ENCODE data around the gene SPP2. TPM values are rescaled to one million over a fixed set of nuclear protein-coding genes. Genes with fewer than 3 reads are reported as not detected.

SPP2 gene
- total RNA-seq, 4 donors from 2014 or later = 0.60 TPM; not detected in 3

DNA sequence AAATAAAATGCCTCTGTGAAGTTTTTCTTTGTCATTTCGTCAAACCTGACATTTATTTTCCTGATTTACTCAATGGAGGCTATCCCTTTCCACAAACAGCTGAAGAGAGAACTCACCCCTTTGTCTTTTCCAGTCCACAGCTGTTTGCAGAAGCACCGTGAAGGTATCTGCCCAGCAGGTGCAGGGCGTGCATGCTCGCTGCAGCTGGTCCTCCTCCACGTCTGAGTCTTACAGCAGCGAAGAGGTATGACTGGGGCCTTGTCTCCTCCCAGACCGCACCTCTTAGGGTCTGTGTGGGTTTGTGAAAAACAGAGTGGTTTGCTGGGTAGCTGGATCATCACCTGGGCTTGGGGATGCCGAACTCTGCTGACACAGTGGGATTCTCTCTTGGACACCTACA, 9.7 kb downstream of the SPP2 start:
- Histone ChIP-seq H3K36me3 (no peaks in the 10 kb centered on the region), H3K27ac (no peak overlapping the region), H3K27me3 (no peaks in the 10 kb centered on the region), H3K4me1 (no peaks in the 10 kb centered on the region), H3K9me3 (no peaks in the 10 kb centered on the region), H3K4me3 (no peak overlapping the region)
- intact Hi-C loops (cut with DNase I; ENCODE audit: low total_unique reads) = no loop called here
- in situ Hi-C loops (cut with MboI; ENCODE audit: low sequenced_read_pairs in 4 of 4) = no loop called here
- no peak for DNase-seq
- TF ChIP-seq, protein P1, sequence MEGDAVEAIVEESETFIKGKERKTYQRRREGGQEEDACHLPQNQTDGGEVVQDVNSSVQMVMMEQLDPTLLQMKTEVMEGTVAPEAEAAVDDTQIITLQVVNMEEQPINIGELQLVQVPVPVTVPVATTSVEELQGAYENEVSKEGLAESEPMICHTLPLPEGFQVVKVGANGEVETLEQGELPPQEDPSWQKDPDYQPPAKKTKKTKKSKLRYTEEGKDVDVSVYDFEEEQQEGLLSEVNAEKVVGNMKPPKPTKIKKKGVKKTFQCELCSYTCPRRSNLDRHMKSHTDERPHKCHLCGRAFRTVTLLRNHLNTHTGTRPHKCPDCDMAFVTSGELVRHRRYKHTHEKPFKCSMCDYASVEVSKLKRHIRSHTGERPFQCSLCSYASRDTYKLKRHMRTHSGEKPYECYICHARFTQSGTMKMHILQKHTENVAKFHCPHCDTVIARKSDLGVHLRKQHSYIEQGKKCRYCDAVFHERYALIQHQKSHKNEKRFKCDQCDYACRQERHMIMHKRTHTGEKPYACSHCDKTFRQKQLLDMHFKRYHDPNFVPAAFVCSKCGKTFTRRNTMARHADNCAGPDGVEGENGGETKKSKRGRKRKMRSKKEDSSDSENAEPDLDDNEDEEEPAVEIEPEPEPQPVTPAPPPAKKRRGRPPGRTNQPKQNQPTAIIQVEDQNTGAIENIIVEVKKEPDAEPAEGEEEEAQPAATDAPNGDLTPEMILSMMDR (IDR thresholded peaks at IDR 0.05 in 4 of 5, conservative IDR thresholded peaks at IDR 0.05 in 1 of 5) = no peak
- TF ChIP-seq POLR2A (IDR thresholded peaks at IDR 0.05) = no peak
- ATAC-seq = no peak

DNA sequence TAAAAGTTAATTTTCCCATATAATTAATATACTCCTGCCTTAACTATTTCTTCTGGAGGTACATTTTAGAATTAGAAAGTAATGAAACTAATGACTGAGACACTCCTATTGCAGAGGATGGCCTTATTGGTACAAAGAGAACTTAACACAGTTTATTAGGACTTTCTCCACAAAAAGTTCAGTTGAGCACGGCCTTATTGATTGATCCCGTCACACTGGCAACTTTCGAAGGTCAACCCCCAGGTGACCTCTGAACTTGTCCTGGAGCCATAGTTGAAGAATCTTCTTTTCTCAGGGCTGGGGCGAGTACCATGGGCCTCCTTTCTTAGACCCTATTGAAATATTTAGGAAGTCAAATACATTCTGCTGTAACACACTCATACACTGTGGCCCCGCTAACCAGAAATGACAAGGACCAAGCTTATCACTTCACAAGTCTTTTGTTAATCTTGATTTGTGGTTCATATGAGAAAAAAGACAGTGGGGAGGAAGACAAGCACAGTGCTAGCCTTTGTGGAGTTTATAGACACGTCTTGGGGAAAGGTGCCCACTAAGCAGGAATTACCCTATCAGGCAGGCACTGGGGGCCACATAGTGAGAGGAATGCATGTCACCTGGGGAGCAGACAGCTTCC, 11.2 kb downstream of the SPP2 start:
- Histone ChIP-seq H3K27me3 (no peaks in the 10 kb centered on the region), H3K36me3 (no peaks in the 10 kb centered on the region), H3K4me3 (no peak overlapping the region), H3K27ac (no peak overlapping the region), H3K9me3 (no peaks in the 10 kb centered on the region), H3K4me1 (no peaks in the 10 kb centered on the region)
- intact Hi-C loops (cut with DNase I; ENCODE audit: low total_unique reads) = no loop called here
- ATAC-seq (no peak), DNase-seq (no peak)
- in situ Hi-C loops (cut with MboI; ENCODE audit: low sequenced_read_pairs in 4 of 4) = no loop called here
- no peak for TF ChIP-seq POLR2A (IDR thresholded peaks at IDR 0.05)
- TF ChIP-seq, protein P1 (IDR thresholded peaks at IDR 0.05 in 4 of 5, conservative IDR thresholded peaks at IDR 0.05 in 1 of 5) = no peak

DNA sequence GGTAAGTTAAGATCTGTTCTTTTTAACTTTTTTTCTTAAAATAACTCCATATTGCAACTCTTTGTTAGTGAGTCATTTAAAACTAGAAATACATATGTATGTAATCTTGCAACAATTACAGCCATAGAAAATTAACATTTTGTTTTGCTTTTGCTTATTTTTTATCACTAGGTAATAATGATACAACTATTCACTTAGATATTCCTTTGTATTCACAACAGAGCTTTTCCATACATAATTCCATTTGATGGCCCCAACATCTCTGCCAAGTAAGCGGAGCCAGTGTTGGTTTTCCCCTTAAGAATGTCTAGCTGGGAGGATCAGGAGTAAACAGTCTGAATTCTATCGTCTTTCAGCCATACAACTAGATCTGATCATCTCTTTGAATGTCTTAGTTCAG, 16.1 kb downstream of the SPP2 start:
- Histone ChIP-seq H3K36me3 (no peaks in the 10 kb centered on the region), H3K9me3 (no peaks in the 10 kb centered on the region), H3K27ac (no peak overlapping the region), H3K4me3 (no peak overlapping the region), H3K27me3 (no peaks in the 10 kb centered on the region), H3K4me1 (no peaks in the 10 kb centered on the region)
- ATAC-seq = no peak
- TF ChIP-seq POLR2A (IDR thresholded peaks at IDR 0.05) = no peak
- TF ChIP-seq, protein P1 (IDR thresholded peaks at IDR 0.05 in 4 of 5, conservative IDR thresholded peaks at IDR 0.05 in 1 of 5) = no peak
- in situ Hi-C loops (cut with MboI; ENCODE audit: low sequenced_read_pairs in 4 of 4) (no loop called here), intact Hi-C loops (cut with DNase I; ENCODE audit: low total_unique reads) (no loop called here)
- DNase-seq = no peak

DNA sequence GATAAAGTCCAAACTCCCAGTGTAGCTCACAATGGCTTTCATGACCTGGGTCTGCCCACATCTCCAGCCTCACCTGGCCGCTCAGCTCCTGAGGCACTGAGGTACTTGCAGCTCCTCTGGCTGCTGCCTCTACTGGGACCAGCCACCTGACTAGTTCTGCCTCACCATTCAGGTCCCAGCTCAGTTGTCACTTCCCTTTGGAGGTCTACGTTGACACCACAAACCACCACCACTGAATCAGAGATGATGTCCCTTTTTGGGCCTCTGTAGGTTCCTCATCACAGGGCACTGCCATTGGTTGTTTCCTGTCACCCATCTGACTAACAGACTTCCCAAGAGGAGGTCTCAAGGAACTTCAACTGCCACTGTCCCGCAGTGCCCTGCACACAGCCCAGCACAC, 21.2 kb downstream of the SPP2 start:
- DNase-seq (no peak), ATAC-seq (no peak)
- H3K36me3 ChIP-seq = no peaks in the 10 kb centered on the region
- no peak for TF ChIP-seq POLR2A (IDR thresholded peaks at IDR 0.05)
- TF ChIP-seq, protein P1 (IDR thresholded peaks at IDR 0.05 in 4 of 5, conservative IDR thresholded peaks at IDR 0.05 in 1 of 5) = no peak
- intact Hi-C loops (cut with DNase I; ENCODE audit: low total_unique reads) = no loop called here
- no peaks in the 10 kb centered on the region for H3K9me3 ChIP-seq
- no peaks in the 10 kb centered on the region for H3K27me3 ChIP-seq
- no peak overlapping the region for H3K4me3 ChIP-seq
- H3K27ac ChIP-seq = no peak overlapping the region
- H3K4me1 ChIP-seq = no peaks in the 10 kb centered on the region
- in situ Hi-C loops (cut with MboI; ENCODE audit: low sequenced_read_pairs in 4 of 4) = no loop called here

DNA sequence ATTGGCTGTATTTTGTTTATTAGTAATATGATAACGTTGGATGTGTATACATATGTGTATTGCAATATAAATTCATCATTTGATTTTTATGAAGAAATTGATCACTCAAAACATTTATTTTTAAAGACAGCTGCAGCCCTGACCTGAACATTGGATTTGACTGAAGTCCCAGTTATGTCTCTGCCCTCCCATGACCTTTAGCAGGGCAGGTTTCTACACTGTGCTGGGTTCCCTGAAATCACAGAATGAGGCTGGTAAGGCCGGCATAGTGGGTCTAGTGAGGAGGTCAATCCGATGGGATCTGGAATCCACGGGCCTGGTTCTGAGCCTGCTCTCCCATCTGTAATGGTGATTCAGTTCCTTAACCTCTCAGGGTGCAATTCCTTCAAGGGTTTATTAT, 22.0 kb downstream of the SPP2 start:
- ATAC-seq (no peak), DNase-seq (no peak)
- Histone ChIP-seq H3K36me3 (no peaks in the 10 kb centered on the region), H3K27me3 (no peaks in the 10 kb centered on the region), H3K27ac (no peak overlapping the region), H3K4me3 (no peak overlapping the region), H3K9me3 (no peaks in the 10 kb centered on the region), H3K4me1 (no peaks in the 10 kb centered on the region)
- intact Hi-C loops (cut with DNase I; ENCODE audit: low total_unique reads) = no loop called here
- TF ChIP-seq, protein P1 (IDR thresholded peaks at IDR 0.05 in 4 of 5, conservative IDR thresholded peaks at IDR 0.05 in 1 of 5) = no peak
- no peak for TF ChIP-seq POLR2A (IDR thresholded peaks at IDR 0.05)
- in situ Hi-C loops (cut with MboI; ENCODE audit: low sequenced_read_pairs in 4 of 4) = no loop called here
